HG03196 (cell line): Measurements from ENCODE around the gene SPRR2G.
"Not testable (repeated sequence)": the region's sequence is repeated elsewhere in the genome, so short reads cannot be mapped to it uniquely, and the experiment has no call there.

Experiments used
- ATAC-seq: cut with Tn5 transposase; IDR thresholded peaks from one replicate; pipeline ENCODE4 v1.9.1; 2021; ENCODE audit not compliant: unreplicated experiment

SPRR2G gene

GRCh38 chr1:153119491-153119971 lies 31.2 kb downstream of the SPRR2G start:
- no peak for ATAC-seq

DNA sequence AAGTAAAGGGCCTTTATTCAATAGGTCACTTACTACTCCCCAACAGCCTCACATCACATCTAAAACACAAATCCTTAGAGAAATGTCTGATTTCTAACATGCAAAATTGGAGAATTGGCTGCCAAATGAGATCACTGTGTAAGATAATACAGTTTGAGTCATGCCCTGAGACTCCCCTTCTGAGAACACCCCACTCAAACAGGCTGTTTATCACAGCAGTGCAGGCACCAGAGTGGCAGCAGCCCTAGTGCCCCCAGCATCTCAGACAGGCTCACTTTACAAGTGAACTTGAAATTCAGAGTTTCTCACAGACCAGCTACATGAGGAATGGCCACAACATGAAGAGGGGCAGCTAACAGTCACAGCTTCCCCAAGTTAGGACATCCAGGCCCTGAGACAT lies 35.4 kb downstream of the SPRR2G start:
- not testable (repeated sequence) for ATAC-seq

GRCh38 chr1:153113416-153113815 lies 37.3 kb downstream of the SPRR2G start, which contains the start of gene SPRR2F:
Gene SPRR2F (minus strand): TSS chr1:153113516. CDS start chr1:153112733, 783 bp downstream.
- ATAC-seq, result no peak

- not testable (repeated sequence) for ATAC-seq
Measured at GRCh38 chr1:153112454-153112853, 38.2 kb downstream of the SPRR2G start.

DNA sequence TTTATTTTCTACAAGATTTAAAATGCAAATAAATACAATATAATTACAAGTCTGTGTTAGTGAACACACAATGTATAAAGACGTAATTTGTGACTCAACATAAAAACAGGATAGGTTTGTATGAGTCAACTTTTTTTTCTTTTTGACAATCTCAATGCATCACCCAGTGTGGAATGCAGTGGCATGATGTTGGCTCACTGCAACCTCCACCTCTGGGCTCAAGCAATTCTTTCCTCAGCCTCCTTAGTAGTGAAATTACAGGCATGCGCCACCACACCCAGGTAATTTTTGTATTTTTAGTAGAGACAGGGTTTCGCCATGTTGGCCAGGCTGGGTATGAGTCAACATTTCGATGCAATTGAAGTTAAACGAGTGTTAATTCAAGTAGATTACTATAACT lies 50.4 kb downstream of the SPRR2G start:
- no peak for ATAC-seq
